CD4-positive, alpha-beta T cell treated with Interleukin-15 for 4 hours (primary cell): ENCODE results near the gene CPTP.

Experiments
- DNase-seq: peaks from one replicate; pipeline ENCODE4 v3.0.0-alpha.2; 2020; ENCODE audit warnings: low spot score

The CPTP gene

DNA sequence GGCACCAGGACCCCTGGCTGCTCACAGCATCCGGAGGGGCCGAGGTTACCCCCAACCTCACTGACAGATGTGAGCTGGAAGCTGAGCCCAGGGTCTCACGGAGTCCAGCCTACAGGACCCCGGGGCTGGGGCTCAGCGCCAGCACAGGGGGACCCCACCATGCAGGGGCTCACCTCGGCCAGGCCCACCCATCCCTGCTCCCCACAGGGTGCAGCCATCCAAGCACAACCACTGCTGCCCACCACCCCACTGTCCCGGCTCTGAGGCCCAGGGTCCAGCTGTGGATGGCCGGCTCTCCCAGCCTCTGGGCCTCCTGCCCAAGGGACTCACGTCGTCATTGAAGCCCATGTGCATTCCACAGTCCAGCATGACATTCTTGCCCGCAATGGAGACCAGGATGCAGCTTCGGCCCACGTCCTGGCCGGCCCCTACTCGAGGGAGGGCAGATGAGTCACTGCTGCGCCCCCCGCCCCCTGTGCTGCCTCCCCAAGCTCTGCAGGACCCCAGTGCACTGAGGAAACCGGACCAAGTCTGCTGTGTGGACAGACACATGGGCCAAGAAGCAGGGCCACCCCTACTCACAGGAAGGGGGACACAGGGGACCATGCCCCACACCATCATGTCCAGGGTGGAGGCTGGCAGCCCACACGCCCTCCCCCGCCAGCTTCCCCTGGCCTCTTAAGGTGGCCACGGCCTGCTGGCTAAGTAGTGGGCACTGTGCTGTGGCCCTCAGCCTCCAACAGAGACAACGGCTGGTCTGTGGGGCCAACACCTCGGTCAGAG, 3.7 kb upstream of the CPTP start:
- DNase-seq = no peak

- DNase-seq = no peak
Observed at GRCh38 chr1:1321477-1321876, 3.1 kb upstream of the CPTP start.

DNA sequence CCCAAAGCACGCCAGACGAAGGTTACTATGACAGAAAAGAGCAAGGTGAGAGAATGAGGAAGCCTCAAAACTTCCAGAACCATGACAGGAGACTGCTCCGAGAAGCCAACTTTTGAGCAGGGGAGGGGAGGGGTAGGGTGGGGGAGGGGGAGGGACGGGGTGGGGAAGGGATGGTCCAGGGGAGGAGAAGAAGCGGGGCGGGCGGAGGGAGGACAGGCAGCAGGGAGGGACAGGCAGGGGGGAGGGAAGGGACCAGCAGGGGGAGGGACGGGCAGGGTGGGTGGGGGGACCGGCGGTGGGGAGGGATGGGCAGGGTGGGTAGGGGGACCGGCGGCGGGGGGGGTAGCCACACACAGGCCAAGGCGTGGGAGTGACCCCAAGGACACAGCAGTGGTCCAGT, 2.2 kb upstream of the CPTP start:
- no peak for DNase-seq

- DNase-seq = no peak
Observed at GRCh38 chr1:1322952-1323351, 1.6 kb upstream of the CPTP start.

DNA sequence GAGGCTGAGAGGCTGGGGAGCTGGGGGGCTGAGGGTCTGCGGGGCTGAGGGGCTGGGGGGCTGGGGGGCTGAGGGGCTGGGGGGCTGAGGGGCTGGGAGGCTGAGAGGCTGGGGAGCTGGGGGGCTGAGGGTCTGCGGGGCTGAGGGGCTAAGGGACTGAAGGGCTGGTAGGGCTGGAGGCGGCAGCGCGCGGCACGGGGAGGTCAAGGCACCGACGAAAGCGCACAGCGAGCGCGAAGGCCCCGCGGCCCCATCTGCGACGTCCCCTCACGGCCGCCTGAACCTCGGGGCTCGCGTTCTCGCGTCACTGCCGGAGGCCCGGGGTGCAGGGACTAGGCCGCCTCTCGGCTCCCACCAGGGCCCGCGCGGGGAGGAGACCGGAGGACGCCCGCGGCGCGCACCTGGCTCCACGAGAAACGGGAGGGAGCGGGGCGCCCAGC, 498 bp upstream of the CPTP start:
- no peak for DNase-seq

DNA sequence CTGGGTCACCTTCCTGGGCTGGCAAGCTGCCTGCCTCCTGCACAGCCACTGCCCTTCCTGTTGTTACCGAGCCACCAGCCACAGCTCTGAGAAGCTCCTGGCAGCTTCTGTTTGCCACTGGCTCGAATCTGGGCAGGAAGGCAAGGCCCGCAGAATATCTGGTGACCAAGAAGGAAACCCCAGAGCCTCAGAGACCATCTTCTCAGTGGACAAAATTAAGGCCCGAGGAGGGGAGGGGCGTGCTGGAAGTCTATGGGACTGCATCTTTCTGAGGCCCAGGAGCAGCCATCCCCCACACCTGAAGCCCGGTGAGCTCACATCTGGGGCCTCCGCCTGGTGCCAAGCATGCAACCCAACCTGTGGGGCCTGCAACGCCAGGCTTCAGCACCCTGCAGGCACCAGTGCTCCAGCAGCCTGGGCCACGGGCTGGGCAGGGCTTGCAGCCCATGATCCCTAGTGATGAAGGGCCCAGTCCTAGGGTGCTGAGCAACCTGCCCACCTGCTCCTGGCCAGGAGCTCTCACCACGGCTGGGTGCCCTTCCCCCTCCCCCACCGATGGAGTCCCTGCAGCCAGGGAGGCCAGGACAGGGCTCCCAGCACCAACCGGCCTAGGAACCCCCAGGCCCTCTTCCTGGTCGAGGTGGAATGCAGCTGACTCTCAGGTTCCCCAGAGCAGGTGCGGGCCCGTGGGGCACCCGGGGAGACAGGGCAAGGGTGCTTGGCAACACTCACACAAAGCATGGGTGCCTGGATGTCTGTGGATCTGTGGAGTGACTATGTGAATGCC, 879 bp downstream of the CPTP start:
- DNase-seq = no peak

DNA sequence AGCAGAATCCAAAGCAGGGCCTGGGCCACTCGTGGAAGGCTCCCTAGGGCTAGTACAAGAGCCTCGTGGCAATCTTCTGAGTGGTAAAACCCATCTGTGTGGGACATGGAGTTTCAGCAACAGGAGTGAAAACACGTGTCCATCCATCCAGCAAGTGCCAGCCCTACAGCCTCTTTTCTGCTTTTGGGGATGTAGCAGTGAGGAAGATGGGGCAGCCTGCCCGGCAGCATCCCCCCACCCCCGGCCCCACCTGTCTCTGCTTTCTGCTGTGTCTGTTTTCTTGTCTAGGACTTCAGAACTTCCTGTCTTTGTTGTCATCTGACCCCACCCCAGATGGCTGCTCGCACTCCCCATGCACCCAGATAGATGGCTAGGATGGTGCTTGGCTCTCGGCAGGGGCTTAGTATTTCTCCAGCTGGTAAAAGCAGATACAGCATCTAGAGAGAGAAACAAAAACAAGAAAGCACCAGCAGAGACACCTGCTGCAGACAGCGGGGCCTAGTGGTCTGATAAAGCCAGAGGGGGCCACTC, 1.5 kb downstream of the CPTP start:
- DNase-seq = no peak

DNA sequence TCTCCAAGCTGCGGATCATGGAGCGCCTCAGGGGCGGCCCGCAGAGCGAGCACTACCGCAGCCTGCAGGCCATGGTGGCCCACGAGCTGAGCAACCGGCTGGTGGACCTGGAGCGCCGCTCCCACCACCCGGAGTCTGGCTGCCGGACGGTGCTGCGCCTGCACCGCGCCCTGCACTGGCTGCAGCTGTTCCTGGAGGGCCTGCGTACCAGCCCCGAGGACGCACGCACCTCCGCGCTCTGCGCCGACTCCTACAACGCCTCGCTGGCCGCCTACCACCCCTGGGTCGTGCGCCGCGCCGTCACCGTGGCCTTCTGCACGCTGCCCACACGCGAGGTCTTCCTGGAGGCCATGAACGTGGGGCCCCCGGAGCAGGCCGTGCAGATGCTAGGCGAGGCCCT, 2.7 kb downstream of the CPTP start:
- no peak for DNase-seq

DNA sequence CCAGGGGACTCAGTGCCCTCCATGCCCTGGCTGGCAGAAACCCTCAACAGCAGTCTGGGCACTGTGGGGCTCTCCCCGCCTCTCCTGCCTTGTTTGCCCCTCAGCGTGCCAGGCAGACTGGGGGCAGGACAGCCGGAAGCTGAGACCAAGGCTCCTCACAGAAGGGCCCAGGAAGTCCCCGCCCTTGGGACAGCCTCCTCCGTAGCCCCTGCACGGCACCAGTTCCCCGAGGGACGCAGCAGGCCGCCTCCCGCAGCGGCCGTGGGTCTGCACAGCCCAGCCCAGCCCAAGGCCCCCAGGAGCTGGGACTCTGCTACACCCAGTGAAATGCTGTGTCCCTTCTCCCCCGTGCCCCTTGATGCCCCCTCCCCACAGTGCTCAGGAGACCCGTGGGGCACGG, 3.7 kb downstream of the CPTP start:
- no peak for DNase-seq

- no peak for DNase-seq
Observed at GRCh38 chr1:1329304-1330210, 5.0 kb downstream of the CPTP start.

DNA sequence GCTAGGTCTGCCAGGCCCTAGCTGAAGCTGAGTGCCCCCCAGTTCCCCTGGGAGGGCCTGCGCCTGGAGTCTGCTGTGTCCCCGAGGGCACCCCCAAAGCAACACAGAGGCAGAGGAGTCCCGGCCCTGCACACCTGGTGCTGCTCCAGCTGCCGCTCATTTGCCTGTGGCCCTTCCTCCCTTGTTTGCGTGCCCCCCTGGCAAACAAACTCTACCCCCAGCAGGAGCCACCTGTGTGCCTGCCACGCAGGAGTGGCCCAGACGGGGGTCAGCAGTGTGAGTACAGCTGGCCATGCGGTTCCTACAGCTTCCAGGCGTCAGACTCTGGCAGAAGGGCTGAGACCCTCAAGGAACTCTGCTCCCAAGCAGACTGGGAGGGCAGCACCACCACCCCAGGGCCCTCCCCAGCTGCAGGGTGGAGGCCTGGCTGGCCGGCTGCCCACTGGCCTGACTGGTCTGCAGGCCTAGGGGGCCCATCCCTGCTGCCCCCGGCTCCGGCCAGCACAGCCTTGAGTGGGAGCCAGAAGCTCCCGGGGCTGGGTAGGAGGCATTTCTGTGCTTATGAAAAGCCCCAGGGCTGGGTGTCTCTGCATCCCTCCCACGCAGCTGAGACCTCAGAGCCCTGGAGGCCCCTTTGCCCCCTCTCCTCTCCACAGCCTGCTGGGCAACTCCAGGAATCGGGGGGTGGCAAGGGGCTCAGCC, 5.9 kb downstream of the CPTP start:
- no peak for DNase-seq

DNA sequence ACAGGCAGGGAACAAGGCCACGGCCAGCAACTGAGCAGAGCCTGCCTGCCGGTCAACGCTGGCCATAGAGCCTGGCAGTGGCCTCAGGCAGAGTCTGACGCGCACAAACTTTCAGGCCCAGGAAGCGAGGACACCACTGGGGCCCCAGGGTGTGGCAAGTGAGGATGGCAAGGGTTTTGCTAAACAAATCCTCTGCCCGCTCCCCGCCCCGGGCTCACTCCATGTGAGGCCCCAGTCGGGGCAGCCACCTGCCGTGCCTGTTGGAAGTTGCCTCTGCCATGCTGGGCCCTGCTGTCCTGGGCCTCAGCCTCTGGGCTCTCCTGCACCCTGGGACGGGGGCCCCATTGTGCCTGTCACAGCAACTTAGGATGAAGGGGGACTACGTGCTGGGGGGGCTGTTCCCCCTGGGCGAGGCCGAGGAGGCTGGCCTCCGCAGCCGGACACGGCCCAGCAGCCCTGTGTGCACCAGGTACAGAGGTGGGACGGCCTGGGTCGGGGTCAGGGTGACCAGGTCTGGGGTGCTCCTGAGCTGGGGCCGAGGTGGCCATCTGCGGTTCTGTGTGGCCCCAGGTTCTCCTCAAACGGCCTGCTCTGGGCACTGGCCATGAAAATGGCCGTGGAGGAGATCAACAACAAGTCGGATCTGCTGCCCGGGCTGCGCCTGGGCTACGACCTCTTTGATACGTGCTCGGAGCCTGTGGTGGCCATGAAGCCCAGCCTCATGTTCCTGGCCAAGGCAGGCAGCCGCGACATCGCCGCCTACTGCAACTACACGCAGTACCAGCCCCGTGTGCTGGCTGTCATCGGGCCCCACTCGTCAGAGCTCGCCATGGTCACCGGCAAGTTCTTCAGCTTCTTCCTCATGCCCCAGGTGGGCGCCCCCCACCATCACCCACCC, 6.7 kb downstream of the CPTP start, which contains the start of gene TAS1R3:
Gene TAS1R3, plus strand, starts transcription at position 213 of the 898 bp plus-strand sequence. Its CDS starts 66 bp downstream, at position 279.
- DNase-seq = no peak

DNA sequence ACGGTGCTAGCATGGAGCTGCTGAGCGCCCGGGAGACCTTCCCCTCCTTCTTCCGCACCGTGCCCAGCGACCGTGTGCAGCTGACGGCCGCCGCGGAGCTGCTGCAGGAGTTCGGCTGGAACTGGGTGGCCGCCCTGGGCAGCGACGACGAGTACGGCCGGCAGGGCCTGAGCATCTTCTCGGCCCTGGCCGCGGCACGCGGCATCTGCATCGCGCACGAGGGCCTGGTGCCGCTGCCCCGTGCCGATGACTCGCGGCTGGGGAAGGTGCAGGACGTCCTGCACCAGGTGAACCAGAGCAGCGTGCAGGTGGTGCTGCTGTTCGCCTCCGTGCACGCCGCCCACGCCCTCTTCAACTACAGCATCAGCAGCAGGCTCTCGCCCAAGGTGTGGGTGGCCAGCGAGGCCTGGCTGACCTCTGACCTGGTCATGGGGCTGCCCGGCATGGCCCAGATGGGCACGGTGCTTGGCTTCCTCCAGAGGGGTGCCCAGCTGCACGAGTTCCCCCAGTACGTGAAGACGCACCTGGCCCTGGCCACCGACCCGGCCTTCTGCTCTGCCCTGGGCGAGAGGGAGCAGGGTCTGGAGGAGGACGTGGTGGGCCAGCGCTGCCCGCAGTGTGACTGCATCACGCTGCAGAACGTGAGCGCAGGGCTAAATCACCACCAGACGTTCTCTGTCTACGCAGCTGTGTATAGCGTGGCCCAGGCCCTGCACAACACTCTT, 7.6 kb downstream of the CPTP start:
- no peak for DNase-seq

GRCh38 chr1:1332774-1333480, 8.3 kb downstream of the CPTP start:
- DNase-seq = no peak

DNA sequence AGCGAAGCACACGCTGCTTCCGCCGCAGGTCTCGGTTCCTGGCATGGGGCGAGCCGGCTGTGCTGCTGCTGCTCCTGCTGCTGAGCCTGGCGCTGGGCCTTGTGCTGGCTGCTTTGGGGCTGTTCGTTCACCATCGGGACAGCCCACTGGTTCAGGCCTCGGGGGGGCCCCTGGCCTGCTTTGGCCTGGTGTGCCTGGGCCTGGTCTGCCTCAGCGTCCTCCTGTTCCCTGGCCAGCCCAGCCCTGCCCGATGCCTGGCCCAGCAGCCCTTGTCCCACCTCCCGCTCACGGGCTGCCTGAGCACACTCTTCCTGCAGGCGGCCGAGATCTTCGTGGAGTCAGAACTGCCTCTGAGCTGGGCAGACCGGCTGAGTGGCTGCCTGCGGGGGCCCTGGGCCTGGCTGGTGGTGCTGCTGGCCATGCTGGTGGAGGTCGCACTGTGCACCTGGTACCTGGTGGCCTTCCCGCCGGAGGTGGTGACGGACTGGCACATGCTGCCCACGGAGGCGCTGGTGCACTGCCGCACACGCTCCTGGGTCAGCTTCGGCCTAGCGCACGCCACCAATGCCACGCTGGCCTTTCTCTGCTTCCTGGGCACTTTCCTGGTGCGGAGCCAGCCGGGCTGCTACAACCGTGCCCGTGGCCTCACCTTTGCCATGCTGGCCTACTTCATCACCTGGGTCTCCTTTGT, 9.1 kb downstream of the CPTP start:
- no peak for DNase-seq

DNA sequence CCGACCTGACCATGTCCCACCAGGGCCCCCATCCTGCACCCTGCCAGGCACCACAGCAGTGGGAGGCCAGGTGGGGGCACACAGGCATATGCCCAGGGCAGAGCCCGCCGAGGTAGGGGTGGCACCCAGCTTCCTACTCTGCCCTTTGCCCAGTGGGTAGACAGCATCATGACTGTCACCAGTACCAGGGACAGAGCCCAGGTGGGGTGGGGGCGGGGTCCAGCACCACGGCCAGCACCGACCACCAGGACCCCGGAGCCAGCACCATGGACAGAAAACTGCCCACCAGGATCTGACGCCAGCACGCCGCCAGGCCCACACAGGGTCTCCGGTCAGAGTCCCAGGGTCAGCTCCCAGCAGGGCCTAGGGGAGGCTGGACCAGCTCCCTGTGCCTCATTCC, 10.2 kb downstream of the CPTP start:
- DNase-seq = no peak

GRCh38 chr1:1335283-1335682, 10.7 kb downstream of the CPTP start:
- no peak for DNase-seq

DNA sequence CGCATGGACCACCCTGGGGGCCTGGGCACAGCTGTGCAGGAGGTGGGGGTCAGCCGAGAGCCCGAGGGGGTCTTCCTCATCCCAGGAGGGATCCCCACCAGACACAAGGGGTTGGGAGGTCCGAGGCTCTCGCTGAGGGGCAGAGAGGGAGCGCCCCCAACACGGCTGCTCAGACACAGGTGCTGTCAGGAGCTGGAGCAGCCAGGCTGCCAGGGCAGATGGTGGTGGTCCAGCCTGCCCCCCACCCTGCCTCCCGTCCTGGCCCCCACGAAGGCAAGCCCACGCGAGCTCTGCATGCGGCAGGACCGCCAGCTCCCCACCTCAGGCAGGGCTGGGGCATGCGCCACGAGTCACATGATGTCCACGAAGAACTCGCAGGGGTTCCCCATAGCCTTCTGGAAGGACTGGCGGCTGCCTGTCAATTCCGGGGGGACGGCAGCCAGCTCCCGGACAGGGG, 11.2 kb downstream of the CPTP start:
- DNase-seq = no peak
